Tibial nerve (tissue), 4 donors: ENCODE data around the gene GNG7.

Experiments
- EP300 ChIP-seq, 2 donors: sonication (generic); formaldehyde crosslinking; IDR thresholded peaks; one replicate each; pipeline ENCODE4 v1.6.1; 2017; ENCODE audit warnings: antibody characterized with exemption in 2 of 2, mild to moderate bottlenecking in 1 of 2
- TF ChIP-seq, protein P1 (sequence below), 5 experiments: fragments of 200-600 bp in 3 of 5; fragments of 450-650 bp in 2 of 5; sonication (generic) in 3 of 5; IDR thresholded peaks; one replicate each; pipeline ENCODE4 v1.5.1; 2016 to 2019; ENCODE audit warnings: antibody characterized with exemption in 5 of 5, mild to moderate bottlenecking in 3 of 5, moderate library complexity in 2 of 5

GRCh38 chr19:2699413-2700140 lies 2.9 kb downstream of the GNG7 start:
- TF ChIP-seq, protein P1, sequence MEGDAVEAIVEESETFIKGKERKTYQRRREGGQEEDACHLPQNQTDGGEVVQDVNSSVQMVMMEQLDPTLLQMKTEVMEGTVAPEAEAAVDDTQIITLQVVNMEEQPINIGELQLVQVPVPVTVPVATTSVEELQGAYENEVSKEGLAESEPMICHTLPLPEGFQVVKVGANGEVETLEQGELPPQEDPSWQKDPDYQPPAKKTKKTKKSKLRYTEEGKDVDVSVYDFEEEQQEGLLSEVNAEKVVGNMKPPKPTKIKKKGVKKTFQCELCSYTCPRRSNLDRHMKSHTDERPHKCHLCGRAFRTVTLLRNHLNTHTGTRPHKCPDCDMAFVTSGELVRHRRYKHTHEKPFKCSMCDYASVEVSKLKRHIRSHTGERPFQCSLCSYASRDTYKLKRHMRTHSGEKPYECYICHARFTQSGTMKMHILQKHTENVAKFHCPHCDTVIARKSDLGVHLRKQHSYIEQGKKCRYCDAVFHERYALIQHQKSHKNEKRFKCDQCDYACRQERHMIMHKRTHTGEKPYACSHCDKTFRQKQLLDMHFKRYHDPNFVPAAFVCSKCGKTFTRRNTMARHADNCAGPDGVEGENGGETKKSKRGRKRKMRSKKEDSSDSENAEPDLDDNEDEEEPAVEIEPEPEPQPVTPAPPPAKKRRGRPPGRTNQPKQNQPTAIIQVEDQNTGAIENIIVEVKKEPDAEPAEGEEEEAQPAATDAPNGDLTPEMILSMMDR (IDR thresholded peaks at IDR 0.05): no peak
- TF ChIP-seq EP300 (IDR thresholded peaks at IDR 0.05): no peak
